ENCODE measurements around the gene KCNIP1.

KCNIP1 gene

GRCh38 chr5:170636206-170636605, 132.4 kb downstream of the KCNIP1 start:
- Histone ChIP-seq H3K4me3 (ENCODE audit: low read depth, low read length) (no peak overlapping the region), H3K4me1 (ENCODE audit: control insufficient read depth, insufficient read depth, low read length) (peaks cover 39% of the 10 kb centered on the region), H3K9ac (ENCODE audit: low read length) (no peak overlapping the region), H3K9me3 (ENCODE audit: control insufficient read depth, insufficient read depth, low read depth, low read length) (no peaks in the 10 kb centered on the region), H3K36me3 (ENCODE audit: control insufficient read depth, insufficient read depth, low read length) (no peaks in the 10 kb centered on the region), H3K27me3 (ENCODE audit: control insufficient read depth, insufficient read depth, low read length) (no peaks in the 10 kb centered on the region), H3K27ac (ENCODE audit: low read depth, low read length) (no peak overlapping the region)

- Histone ChIP-seq H3K27ac (ENCODE audit: low read depth, low read length) (no peak overlapping the region), H3K4me1 (ENCODE audit: control insufficient read depth, insufficient read depth, low read length) (peaks cover 34% of the 10 kb centered on the region), H3K4me3 (ENCODE audit: low read depth, low read length) (no peak overlapping the region), H3K36me3 (ENCODE audit: control insufficient read depth, insufficient read depth, low read length) (no peaks in the 10 kb centered on the region), H3K9ac (ENCODE audit: low read length) (no peak overlapping the region), H3K27me3 (ENCODE audit: control insufficient read depth, insufficient read depth, low read length) (no peaks in the 10 kb centered on the region), H3K9me3 (ENCODE audit: control insufficient read depth, insufficient read depth, low read depth, low read length) (no peaks in the 10 kb centered on the region)
Observed at GRCh38 chr5:170636801-170637477, 133.1 kb downstream of the KCNIP1 start.

- Histone ChIP-seq H3K9me3 (ENCODE audit: control insufficient read depth, insufficient read depth, low read depth, low read length) (no peaks in the 10 kb centered on the region), H3K4me1 (ENCODE audit: control insufficient read depth, insufficient read depth, low read length) (peaks cover 25% of the 10 kb centered on the region), H3K36me3 (ENCODE audit: control insufficient read depth, insufficient read depth, low read length) (no peaks in the 10 kb centered on the region), H3K27me3 (ENCODE audit: control insufficient read depth, insufficient read depth, low read length) (no peaks in the 10 kb centered on the region; the same call in 1 of the 2 replicates), H3K27ac (ENCODE audit: low read depth, low read length) (no peak overlapping the region), H3K4me3 (ENCODE audit: low read depth, low read length) (no peak overlapping the region), H3K9ac (ENCODE audit: low read length) (no peak overlapping the region)
Observed at GRCh38 chr5:170638051-170638450, 134.2 kb downstream of the KCNIP1 start.

- no peak overlapping the region for H3K9ac ChIP-seq (ENCODE audit: low read length)
- no peaks in the 10 kb centered on the region for H3K9me3 ChIP-seq (ENCODE audit: control insufficient read depth, insufficient read depth, low read depth, low read length)
- H3K4me1 ChIP-seq (ENCODE audit: control insufficient read depth, insufficient read depth, low read length), result peaks cover 25% of the 10 kb centered on the region
- no peak overlapping the region for H3K4me3 ChIP-seq (ENCODE audit: low read depth, low read length)
- H3K27me3 ChIP-seq (ENCODE audit: control insufficient read depth, insufficient read depth, low read length), result no peaks in the 10 kb centered on the region; the same call in 1 of the 2 replicates
- H3K36me3 ChIP-seq (ENCODE audit: control insufficient read depth, insufficient read depth, low read length), result no peaks in the 10 kb centered on the region
- H3K27ac ChIP-seq (ENCODE audit: low read depth, low read length), result no peak overlapping the region
Observed at GRCh38 chr5:170638454-170639220, 134.8 kb downstream of the KCNIP1 start.

- H3K4me3 ChIP-seq (ENCODE audit: low read depth, low read length), result no peak overlapping the region
- H3K27ac ChIP-seq (ENCODE audit: low read depth, low read length), result no peak overlapping the region
- peaks cover 18% of the 10 kb centered on the region for H3K4me1 ChIP-seq (ENCODE audit: control insufficient read depth, insufficient read depth, low read length)
- H3K9me3 ChIP-seq (ENCODE audit: control insufficient read depth, insufficient read depth, low read depth, low read length), result no peaks in the 10 kb centered on the region
- no peak overlapping the region for H3K9ac ChIP-seq (ENCODE audit: low read length)
- H3K36me3 ChIP-seq (ENCODE audit: control insufficient read depth, insufficient read depth, low read length), result no peaks in the 10 kb centered on the region
- H3K27me3 ChIP-seq (ENCODE audit: control insufficient read depth, insufficient read depth, low read length), result no peaks in the 10 kb centered on the region; the same call in 1 of the 2 replicates
Observed at GRCh38 chr5:170639221-170639925, 135.6 kb downstream of the KCNIP1 start.

- Histone ChIP-seq H3K9ac (ENCODE audit: low read length) (no peak overlapping the region), H3K36me3 (ENCODE audit: control insufficient read depth, insufficient read depth, low read length) (no peaks in the 10 kb centered on the region), H3K4me3 (ENCODE audit: low read depth, low read length) (no peak overlapping the region)
Observed at GRCh38 chr5:170640731-170641588, 137.1 kb downstream of the KCNIP1 start.

GRCh38 chr5:170641589-170642031, 137.8 kb downstream of the KCNIP1 start:
- Histone ChIP-seq H3K27me3 (ENCODE audit: control insufficient read depth, insufficient read depth, low read length) (no peaks in the 10 kb centered on the region; the same call in 1 of the 2 replicates), H3K36me3 (ENCODE audit: control insufficient read depth, insufficient read depth, low read length) (no peaks in the 10 kb centered on the region), H3K4me3 (ENCODE audit: low read depth, low read length) (no peak overlapping the region), H3K27ac (ENCODE audit: low read depth, low read length) (no peak overlapping the region), H3K9ac (ENCODE audit: low read length) (no peak overlapping the region), H3K4me1 (ENCODE audit: control insufficient read depth, insufficient read depth, low read length) (peaks cover 15% of the 10 kb centered on the region; the same call in 1 of the 2 replicates), H3K9me3 (ENCODE audit: control insufficient read depth, insufficient read depth, low read depth, low read length) (no peaks in the 10 kb centered on the region)

More at GRCh38 chr5:170640731-170641588, 137.1 kb downstream of the KCNIP1 start:
- no peaks in the 10 kb centered on the region for H3K9me3 ChIP-seq (ENCODE audit: control insufficient read depth, insufficient read depth, low read depth, low read length)
- H3K4me1 ChIP-seq (ENCODE audit: control insufficient read depth, insufficient read depth, low read length), result peaks cover 15% of the 10 kb centered on the region; the same call in 1 of the 2 replicates
- H3K27ac ChIP-seq (ENCODE audit: low read depth, low read length), result no peak overlapping the region
- no peaks in the 10 kb centered on the region; the same call in 1 of the 2 replicates for H3K27me3 ChIP-seq (ENCODE audit: control insufficient read depth, insufficient read depth, low read length)

GRCh38 chr5:170642066-170642735, 138.4 kb downstream of the KCNIP1 start:
- Histone ChIP-seq H3K27me3 (ENCODE audit: control insufficient read depth, insufficient read depth, low read length) (no peaks in the 10 kb centered on the region; the same call in 1 of the 2 replicates), H3K4me1 (ENCODE audit: control insufficient read depth, insufficient read depth, low read length) (peaks cover 15% of the 10 kb centered on the region; the same call in 1 of the 2 replicates), H3K36me3 (ENCODE audit: control insufficient read depth, insufficient read depth, low read length) (no peaks in the 10 kb centered on the region), H3K9me3 (ENCODE audit: control insufficient read depth, insufficient read depth, low read depth, low read length) (no peaks in the 10 kb centered on the region), H3K27ac (ENCODE audit: low read depth, low read length) (no peak overlapping the region), H3K9ac (ENCODE audit: low read length) (no peak overlapping the region), H3K4me3 (ENCODE audit: low read depth, low read length) (no peak overlapping the region)

GRCh38 chr5:170642776-170643436, 139.1 kb downstream of the KCNIP1 start:
- Histone ChIP-seq H3K36me3 (ENCODE audit: control insufficient read depth, insufficient read depth, low read length) (no peaks in the 10 kb centered on the region), H3K9me3 (ENCODE audit: control insufficient read depth, insufficient read depth, low read depth, low read length) (no peaks in the 10 kb centered on the region), H3K27me3 (ENCODE audit: control insufficient read depth, insufficient read depth, low read length) (no peaks in the 10 kb centered on the region; the same call in 1 of the 2 replicates), H3K9ac (ENCODE audit: low read length) (no peak overlapping the region), H3K27ac (ENCODE audit: low read depth, low read length) (no peak overlapping the region), H3K4me3 (ENCODE audit: low read depth, low read length) (no peak overlapping the region), H3K4me1 (ENCODE audit: control insufficient read depth, insufficient read depth, low read length) (peaks cover 15% of the 10 kb centered on the region; the same call in 1 of the 2 replicates)
